HepG2 (cell line): Measurements from ENCODE around the gene CHRNB1. TPM values are rescaled to one million over a fixed set of nuclear protein-coding genes. Genes with fewer than 3 reads are reported as not detected.

Experiments
- ASH2L ChIP-seq: fragments of 300-600, 200-600 bp; sonication (generic); IDR thresholded peaks from 2 replicates; pipeline ENCODE4 v1.7.0; 2017; ENCODE audit warnings: low read depth, mild to moderate bottlenecking, moderate library complexity, mixed read lengths, low read length; ENCODE audit not compliant: insufficient read length
- CBX2 ChIP-seq, 2 experiments: fragments of 200-600 bp in 1 of 2; sonication (generic); formaldehyde crosslinking in 1 of 2; IDR thresholded peaks; 2 replicates each; pipeline versions ENCODE4 v1.7.0 to v1.8.1; 2018 to 2022; ENCODE audit warnings: low read depth in 2 of 2, low read length in 1 of 2, mild to moderate bottlenecking in 1 of 2, missing genetic modification reagents in 1 of 2
- CEBPB ChIP-seq: IDR thresholded peaks from 2 replicates; pipeline ENCODE4 v1.6.1; 2011; ENCODE audit warnings: low read depth, low read length, improper control_type of control experiment, borderline replicate concordance
- FOXA1 ChIP-seq, 2 experiments: fragments of 450-650 bp in 1 of 2; sonication (generic) in 1 of 2; formaldehyde crosslinking in 1 of 2; IDR thresholded peaks; 2 replicates each; pipeline versions ENCODE4 v1.4.0 to v1.6.1; 2016 to 2020; ENCODE audit warnings: missing genetic modification reagents in 1 of 2
- FOXM1 ChIP-seq: sonication (generic); formaldehyde crosslinking; IDR thresholded peaks from 2 replicates; pipeline ENCODE4 v1.5.0; 2020; ENCODE audit warnings: missing genetic modification reagents
- HOXA5 ChIP-seq: sonication (generic); formaldehyde crosslinking; IDR thresholded peaks from 2 replicates; pipeline ENCODE4 v1.4.0; 2020; ENCODE audit warnings: missing genetic modification reagents
- HOXD1 ChIP-seq: sonication (generic); formaldehyde crosslinking; IDR thresholded peaks from 2 replicates; pipeline ENCODE4 v1.5.0; 2020; ENCODE audit warnings: missing genetic modification reagents
- KLF6 ChIP-seq: IDR thresholded peaks from 2 replicates; pipeline ENCODE4 v1.8.0; 2016; ENCODE audit warnings: missing biosample characterization, missing genetic modification reagents
- MBD4 ChIP-seq: IDR thresholded peaks from 2 replicates; pipeline ENCODE4 v1.6.1; 2012; ENCODE audit warnings: low read length, inconsistent platforms, borderline replicate concordance
- PCBP1 ChIP-seq: fragments of 200-400 bp; formaldehyde crosslinking; IDR thresholded peaks from 2 replicates; pipeline ENCODE4 v1.6.1; 2017; ENCODE audit warnings: mild to moderate bottlenecking, low read depth, low read length, borderline replicate concordance
- PLRG1 ChIP-seq: fragments of 450-650 bp; conservative IDR thresholded peaks from 2 replicates; pipeline ENCODE4 v1.6.1; 2016
- POGZ ChIP-seq: sonication (generic); formaldehyde crosslinking; IDR thresholded peaks from 2 replicates; pipeline ENCODE4 v1.4.0; 2020; ENCODE audit warnings: mild to moderate bottlenecking, missing genetic modification reagents
- POLR2G ChIP-seq: fragments of 200-400 bp; formaldehyde crosslinking; IDR thresholded peaks from 2 replicates; pipeline ENCODE4 v1.6.1; 2018; ENCODE audit warnings: mild to moderate bottlenecking, low read depth, low read length, moderate library complexity
- PTBP1 ChIP-seq: fragments of 200-400 bp; formaldehyde crosslinking; IDR thresholded peaks from 2 replicates; pipeline ENCODE4 v1.6.1; 2018; ENCODE audit warnings: low read length, low read depth; ENCODE audit not compliant: poor library complexity, severe bottlenecking
- RELA ChIP-seq: sonication (generic); formaldehyde crosslinking; IDR thresholded peaks from 2 replicates; pipeline ENCODE4 v1.4.0; 2020; ENCODE audit warnings: missing genetic modification reagents
- SIX1 ChIP-seq: sonication (generic); formaldehyde crosslinking; IDR thresholded peaks from 2 replicates; pipeline ENCODE4 v1.4.0; 2020; ENCODE audit warnings: missing genetic modification reagents, borderline replicate concordance
- ZKSCAN5 ChIP-seq: sonication (generic); formaldehyde crosslinking; IDR thresholded peaks from 2 replicates; pipeline ENCODE4 v1.5.1; 2020; ENCODE audit warnings: mild to moderate bottlenecking, missing genetic modification reagents
- ZNF552 ChIP-seq: sonication (generic); formaldehyde crosslinking; IDR thresholded peaks from 2 replicates; pipeline ENCODE4 v1.9.0; 2022; ENCODE audit warnings: missing genetic modification reagents, mild to moderate bottlenecking, borderline replicate concordance
- ZNF614 ChIP-seq: IDR thresholded peaks from 2 replicates; pipeline ENCODE4 v1.6.1; 2018; ENCODE audit warnings: missing biosample characterization, missing genetic modification reagents, inconsistent platforms, borderline replicate concordance
- ZNF660 ChIP-seq: sonication (generic); formaldehyde crosslinking; IDR thresholded peaks from 2 replicates; pipeline ENCODE4 v1.5.1; 2020; ENCODE audit warnings: mild to moderate bottlenecking, low read depth, missing genetic modification reagents, borderline replicate concordance
- ZNF773 ChIP-seq: sonication (generic); formaldehyde crosslinking; IDR thresholded peaks from 2 replicates; pipeline ENCODE4 v1.4.0; 2020; ENCODE audit warnings: missing genetic modification reagents, borderline replicate concordance
- ZNF841 ChIP-seq: sonication (generic); formaldehyde crosslinking; IDR thresholded peaks from 2 replicates; pipeline ENCODE4 v1.8.1; 2023; ENCODE audit warnings: missing genetic modification reagents, borderline replicate concordance
- ZNF878 ChIP-seq: sonication (generic); formaldehyde crosslinking; IDR thresholded peaks from 2 replicates; pipeline ENCODE4 v1.8.1; 2023; ENCODE audit warnings: mild to moderate bottlenecking, missing genetic modification reagents, moderate library complexity
- polyA plus RNA-seq, 8 experiments: library from polyadenylated mRNA; depleted of rRNA in 3 of 8; stranded (reverse) in 7 of 8; unstranded in 1 of 8; fragments of >200 nt; fragmentation: Illumina TruSeq in 4 of 8; extraction: Trizol in 4 of 8; gene quantifications; 2 replicates each; pipeline versions ENCODE4 v1.2.1 to v1.2.3, GENCODE V29; 2011 to 2016; ENCODE audit warnings: low read depth in 4 of 8, missing spikeins in 1 of 8, mixed read lengths in 1 of 8; ENCODE audit not compliant: insufficient read depth in 1 of 8
- total RNA-seq, 5 experiments: library from RNA; depleted of rRNA; stranded (reverse); fragments of >200 nt; fragmentation: Illumina TruSeq; extraction: Trizol; gene quantifications; 2 replicates each; pipeline ENCODE4 v1.2.3, GENCODE V29; 2016; ENCODE audit warnings: low read depth in 1 of 5
- TF ChIP-seq, protein P1 (sequence below): sonication (generic); formaldehyde crosslinking; IDR thresholded peaks from 2 replicates; pipeline ENCODE4 v1.5.1; 2020; ENCODE audit warnings: missing genetic modification reagents, mild to moderate bottlenecking, borderline replicate concordance
- TF ChIP-seq, protein P2 (sequence below): sonication (generic); formaldehyde crosslinking; IDR thresholded peaks from 2 replicates; pipeline ENCODE4 v1.5.0; 2020; ENCODE audit warnings: missing genetic modification reagents, mild to moderate bottlenecking, borderline replicate concordance
- TF ChIP-seq, protein P3 (sequence below): sonication (generic); formaldehyde crosslinking; IDR thresholded peaks from 2 replicates; pipeline ENCODE4 v1.9.0; 2021; ENCODE audit warnings: missing genetic modification reagents, borderline replicate concordance

CHRNB1 gene
- total and polyA plus RNA-seq, 2 of the 13 experiments (the other 11 are each of a cell fraction or from before 2014, with no cell fraction given): 5.4 to 33.7 TPM

DNA sequence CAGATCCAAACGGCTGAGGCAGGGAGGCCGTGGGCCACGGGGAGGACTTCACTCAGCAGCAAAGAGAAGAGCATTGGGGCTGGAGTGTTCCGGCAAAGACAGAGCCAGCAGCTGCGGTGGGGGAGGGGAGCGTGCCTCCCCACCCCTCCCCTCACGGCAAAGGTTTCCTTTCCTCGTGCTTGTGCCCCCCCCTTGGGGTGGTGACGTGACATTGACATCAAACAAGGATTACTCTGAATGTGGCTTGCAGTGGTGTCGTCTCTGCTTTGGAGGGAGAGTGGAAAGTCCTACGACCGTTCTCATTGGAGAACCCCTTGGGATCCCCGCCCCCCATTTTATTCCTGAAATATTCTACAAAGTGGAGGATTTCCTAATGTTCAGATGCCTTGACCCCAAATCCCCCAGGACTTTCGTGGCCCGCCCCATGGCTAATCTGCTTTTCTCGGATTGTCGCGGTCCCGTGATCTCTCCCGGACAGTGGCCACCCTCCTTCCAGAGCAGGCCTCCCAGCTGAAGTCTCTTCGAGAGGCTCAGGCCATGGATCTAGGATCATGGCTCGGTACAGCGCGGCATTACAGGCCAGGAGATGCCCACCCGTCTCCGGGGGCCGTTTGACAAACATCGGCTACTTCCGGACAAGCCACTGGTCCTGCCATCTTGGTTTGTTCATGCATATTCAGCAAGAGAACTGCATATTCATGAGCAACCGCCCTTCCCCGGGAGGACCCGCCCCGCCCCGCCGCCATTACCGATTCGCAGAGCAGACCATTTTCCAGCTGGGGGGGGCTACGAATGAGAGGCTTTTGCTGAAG, 38.6 kb downstream of the CHRNB1 start (continued):
- TF ChIP-seq, protein P1, sequence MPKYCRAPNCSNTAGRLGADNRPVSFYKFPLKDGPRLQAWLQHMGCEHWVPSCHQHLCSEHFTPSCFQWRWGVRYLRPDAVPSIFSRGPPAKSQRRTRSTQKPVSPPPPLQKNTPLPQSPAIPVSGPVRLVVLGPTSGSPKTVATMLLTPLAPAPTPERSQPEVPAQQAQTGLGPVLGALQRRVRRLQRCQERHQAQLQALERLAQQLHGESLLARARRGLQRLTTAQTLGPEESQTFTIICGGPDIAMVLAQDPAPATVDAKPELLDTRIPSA (CRISPR knock-in tag): no peak; the same call in 1 of the 2 replicates
- no peak for TF ChIP-seq ZNF552
- no peak for TF ChIP-seq SIX1
- TF ChIP-seq FOXA1 (IDR thresholded peaks at IDR 0.05): no peak
- TF ChIP-seq FOXA1 (CRISPR knock-in tag; IDR thresholded peaks at IDR 0.05): no peak; the same call in 1 of the 2 replicates
- TF ChIP-seq MBD4: no peak
- peak; percentile 20; the same call in 1 of the 2 replicates for TF ChIP-seq POGZ (CRISPR knock-in tag)
- TF ChIP-seq PCBP1: no peak
- no peak for TF ChIP-seq FOXM1 (CRISPR knock-in tag)
- TF ChIP-seq ZNF773 (CRISPR knock-in tag): no peak
- no peak for TF ChIP-seq HOXA5 (CRISPR knock-in tag)
- TF ChIP-seq ZNF660 (CRISPR knock-in tag): no peak
- TF ChIP-seq, protein P2, sequence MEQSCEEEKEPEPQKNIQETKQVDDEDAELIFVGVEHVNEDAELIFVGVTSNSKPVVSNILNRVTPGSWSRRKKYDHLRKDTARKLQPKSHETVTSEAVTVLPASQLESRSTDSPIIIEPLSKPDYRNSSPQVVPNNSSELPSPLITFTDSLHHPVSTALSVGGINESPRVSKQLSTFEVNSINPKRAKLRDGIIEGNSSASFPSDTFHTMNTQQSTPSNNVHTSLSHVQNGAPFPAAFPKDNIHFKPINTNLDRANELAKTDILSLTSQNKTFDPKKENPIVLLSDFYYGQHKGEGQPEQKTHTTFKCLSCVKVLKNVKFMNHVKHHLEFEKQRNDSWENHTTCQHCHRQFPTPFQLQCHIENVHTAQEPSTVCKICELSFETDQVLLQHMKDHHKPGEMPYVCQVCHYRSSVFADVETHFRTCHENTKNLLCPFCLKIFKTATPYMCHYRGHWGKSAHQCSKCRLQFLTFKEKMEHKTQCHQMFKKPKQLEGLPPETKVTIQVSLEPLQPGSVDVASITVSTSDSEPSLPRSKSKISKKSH (CRISPR knock-in tag): peak; percentile 41; the same call in 1 of the 2 replicates
- TF ChIP-seq CBX2 (IDR thresholded peaks at IDR 0.05; ENCODE audit: low read depth, low read length): no peak
- no peak for TF ChIP-seq CBX2 (CRISPR knock-in tag; IDR thresholded peaks at IDR 0.05; ENCODE audit: low read depth)
- no peak for TF ChIP-seq CEBPB
- TF ChIP-seq ASH2L: no peak
- no peak for TF ChIP-seq PLRG1
- TF ChIP-seq ZNF878 (CRISPR knock-in tag): no peak
- no peak; the same call in 1 of the 2 replicates for TF ChIP-seq KLF6
- no peak for TF ChIP-seq HOXD1 (CRISPR knock-in tag)
- no peak for TF ChIP-seq PTBP1
- TF ChIP-seq, protein P3, sequence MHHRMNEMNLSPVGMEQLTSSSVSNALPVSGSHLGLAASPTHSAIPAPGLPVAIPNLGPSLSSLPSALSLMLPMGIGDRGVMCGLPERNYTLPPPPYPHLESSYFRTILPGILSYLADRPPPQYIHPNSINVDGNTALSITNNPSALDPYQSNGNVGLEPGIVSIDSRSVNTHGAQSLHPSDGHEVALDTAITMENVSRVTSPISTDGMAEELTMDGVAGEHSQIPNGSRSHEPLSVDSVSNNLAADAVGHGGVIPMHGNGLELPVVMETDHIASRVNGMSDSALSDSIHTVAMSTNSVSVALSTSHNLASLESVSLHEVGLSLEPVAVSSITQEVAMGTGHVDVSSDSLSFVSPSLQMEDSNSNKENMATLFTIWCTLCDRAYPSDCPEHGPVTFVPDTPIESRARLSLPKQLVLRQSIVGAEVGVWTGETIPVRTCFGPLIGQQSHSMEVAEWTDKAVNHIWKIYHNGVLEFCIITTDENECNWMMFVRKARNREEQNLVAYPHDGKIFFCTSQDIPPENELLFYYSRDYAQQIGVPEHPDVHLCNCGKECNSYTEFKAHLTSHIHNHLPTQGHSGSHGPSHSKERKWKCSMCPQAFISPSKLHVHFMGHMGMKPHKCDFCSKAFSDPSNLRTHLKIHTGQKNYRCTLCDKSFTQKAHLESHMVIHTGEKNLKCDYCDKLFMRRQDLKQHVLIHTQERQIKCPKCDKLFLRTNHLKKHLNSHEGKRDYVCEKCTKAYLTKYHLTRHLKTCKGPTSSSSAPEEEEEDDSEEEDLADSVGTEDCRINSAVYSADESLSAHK: no peak
- TF ChIP-seq ZNF614: no peak
- no peak; the same call in 1 of the 2 replicates for TF ChIP-seq ZKSCAN5
- no peak for TF ChIP-seq ZNF841 (CRISPR knock-in tag)
- no peak for TF ChIP-seq POLR2G
- no peak for TF ChIP-seq RELA (CRISPR knock-in tag)
